ENCODE results near the gene SWI5. TPM values are rescaled to one million over a fixed set of nuclear protein-coding genes. Genes with fewer than 3 reads are reported as not detected.

Gene SWI5
- total and polyA plus RNA-seq, 9 of the 15 experiments (the other 6 are each of a cell fraction or from before 2014, with no cell fraction given): 62.8 to 133 (median 95.9) TPM

GRCh38 chr9:128250839-128251731, 25.0 kb upstream of the SWI5 start:
- Histone ChIP-seq H3K4me3 (peak overlapping the region; percentile 72), H4K20me1 (replicated peaks; ENCODE audit: control insufficient read depth, insufficient read depth, low read length) (peaks cover 5% of the 10 kb centered on the region; the same call in 1 of the 2 replicates), H3K9ac (ENCODE audit: insufficient read depth in 1 of 2, low read depth in 2 of 2, low read length in 2 of 2) (peak overlapping the region; percentile 67 to 96), H3K27me3 (ENCODE audit: control insufficient read depth in 2 of 2, insufficient read depth in 2 of 2, low read length in 2 of 2) (no peaks in the 10 kb centered on the region), H2AFZ (ENCODE audit: low read depth, low read length) (peak overlapping the region; percentile 32), H3K36me3 (ENCODE audit: control insufficient read depth, insufficient read depth, low read length) (peaks cover 23% of the 10 kb centered on the region; the same call in 2 of the 3 replicates), H3K4me1 (replicated peaks in 1 of 2; ENCODE audit: control insufficient read depth in 2 of 2, insufficient read depth in 2 of 2, low read length in 2 of 2) (peaks cover 55 to 70% of the 10 kb centered on the region in 2 experiments), H3K79me2 (ENCODE audit: control insufficient read depth, insufficient read depth, low read length) (peaks cover 29% of the 10 kb centered on the region; the same call in 2 of the 3 replicates), H3K4me2 (ENCODE audit: insufficient read depth, low read length) (peak overlapping the region; percentile 83), H3K27ac (ENCODE audit: extremely low read depth, low read depth, low read length) (peak overlapping the region; percentile 61), H3K9me3 (replicated peaks; ENCODE audit: control insufficient read depth, insufficient read depth, low read depth, low read length) (no peaks in the 10 kb centered on the region), H3K9me1 (ENCODE audit: control insufficient read depth, insufficient read depth, low read length) (no peaks in the 10 kb centered on the region)
- no TSS peak for BruUV-seq (replicated peaks)
- ATAC-seq (peak; percentile 0; the same call in 2 of the 3 replicates), FAIRE-seq (no peak), DNase-seq (ENCODE audit: extremely low read depth in 1 of 4, low spot score in 3 of 4) (peak in 3 of 4 experiments; percentile 29 to 55 (median 36))
- ChIA-PET CTCF (ENCODE audit: low intra/inter-chr PET ratio) (interaction anchor here (0.6 kb wide), 1 partner anchor 12 kb away, joined by 3 read pairs; no protein-coding TSS in a partner anchor), POLR2A (interaction anchor here (0.6 to 3.4 kb wide), 11 partner anchors 10 to 1066 kb away, joined by 3 to 27 read pairs (median 4); no protein-coding TSS in a partner anchor)
- intact Hi-C loops (cut with micrococcal nuclease): loop anchor here (2.0 kb wide), 1 partner anchor 26 kb away; the partner anchor contains the start of genes GOLGA2 and SWI5
- 7% methylated on average over 43 of the region's 43 CpGs for WGBS (ENCODE audit: insufficient coverage, low coverage, missing lambda C conversion rate)
- in situ Hi-C loops (cut with MboI): no loop called here
- TF ChIP-seq SMARCB1 (IDR thresholded peaks at IDR 0.05; ENCODE audit: insufficient read length, low read depth) (no peak), PTBP1 (IDR thresholded peaks at IDR 0.05; ENCODE audit: low read depth, low read length) (no peak), FOS (IDR thresholded peaks at IDR 0.05; ENCODE audit: extremely low read depth, insufficient read length) (no peak), ZNF253 (CRISPR knock-in tag; conservative IDR thresholded peaks at IDR 0.05) (0 out of 2 replicates have a peak, but pooled peaks have one; percentile 41), NBN (IDR thresholded peaks at IDR 0.05; ENCODE audit: low read depth) (no peak), BCOR (IDR thresholded peaks at IDR 0.05) (0 out of 2 replicates have a peak, but pooled peaks have one; percentile 23), PREB (CRISPR knock-in tag; IDR thresholded peaks at IDR 0.05) (no peak), HLTF (IDR thresholded peaks at IDR 0.05) (no peak), RBM15 (IDR thresholded peaks at IDR 0.05; ENCODE audit: insufficient read depth, low read length) (no peak), ZNF609 (CRISPR knock-in tag; IDR thresholded peaks at IDR 0.05; ENCODE audit: borderline replicate concordance) (no peak), ZNF644 (tag; IDR thresholded peaks at IDR 0.05; ENCODE audit: low read depth) (no peak)
